Neural cell (in vitro differentiated cells): Measurements from ENCODE around the gene ZBTB7C. TPM values are rescaled to one million over a fixed set of nuclear protein-coding genes. Genes with fewer than 3 reads are reported as not detected.

Experiments
- H2AFZ ChIP-seq: fragments of 200-600, 300-800 bp; sonication (generic), shearing (Covaris generic); 2 replicates; pipeline ENCODE4 v1.6.0; 2014; ENCODE audit warnings: low read depth, mild to moderate bottlenecking, antibody characterized with exemption, low read length, moderate library complexity
- H3F3A ChIP-seq: fragments of 200-600 bp; shearing (Covaris generic); 2 replicates; pipeline ENCODE4 v1.6.1; 2016; ENCODE audit warnings: mild to moderate bottlenecking, moderate library complexity, mixed read lengths, antibody characterized with exemption, low read length; ENCODE audit not compliant: insufficient read depth, poor library complexity, severe bottlenecking
- H3K27ac ChIP-seq: fragments of 200-600, 300-800 bp; sonication (generic), shearing (Covaris generic); 2 replicates; pipeline ENCODE4 v1.5.1; 2014; ENCODE audit warnings: mild to moderate bottlenecking, low read length, moderate library complexity
- H3K27me3 ChIP-seq: fragments of 300-800, 200-600 bp; sonication (generic), shearing (Covaris generic); 2 replicates; pipeline ENCODE4 v1.6.0; 2014; ENCODE audit warnings: mild to moderate bottlenecking, low read depth, low read length, moderate library complexity; ENCODE audit not compliant: insufficient read depth
- H3K36me3 ChIP-seq: fragments of 300-800, 200-600 bp; sonication (generic), shearing (Covaris generic); 2 replicates; pipeline ENCODE4 v1.5.1; 2014; ENCODE audit warnings: mild to moderate bottlenecking, antibody characterized with exemption, low read length, moderate library complexity; ENCODE audit not compliant: insufficient read depth
- H3K4me2 ChIP-seq: fragments of 300-800, 200-600 bp; sonication (generic), shearing (Covaris generic); 2 replicates; pipeline ENCODE4 v1.6.0; 2014; ENCODE audit warnings: mild to moderate bottlenecking, low read length
- H3K4me3 ChIP-seq: fragments of 300-800, 200-600 bp; sonication (generic), shearing (Covaris generic); 2 replicates; pipeline ENCODE4 v1.5.1; 2014; ENCODE audit warnings: mild to moderate bottlenecking, low read length, moderate library complexity
- H3K79me2 ChIP-seq: fragments of 200-600 bp; shearing (Covaris generic); replicated peaks from 2 replicates; pipeline ENCODE4 v1.6.0; 2014; ENCODE audit warnings: mild to moderate bottlenecking, low read length, moderate library complexity; ENCODE audit not compliant: insufficient read depth
- H3K9ac ChIP-seq: fragments of 300-800, 200-600 bp; sonication (generic), shearing (Covaris generic); 2 replicates; pipeline ENCODE4 v1.6.1; 2016; ENCODE audit warnings: mild to moderate bottlenecking, low read length, mixed read lengths
- H3K9me2 ChIP-seq: fragments of 200-600 bp; shearing (Covaris generic); 2 replicates; pipeline ENCODE4 v1.6.1; 2016; ENCODE audit warnings: mild to moderate bottlenecking, low read length, mixed read lengths; ENCODE audit not compliant: insufficient read depth
- H3K9me3 ChIP-seq: fragments of 200-600, 300-800 bp; sonication (generic), shearing (Covaris generic); 2 replicates; pipeline ENCODE4 v1.6.1; 2016; ENCODE audit warnings: mild to moderate bottlenecking, mixed run types, low read length, moderate library complexity, mixed read lengths
- H4K20me1 ChIP-seq: fragments of 200-600 bp; shearing (Covaris generic); 2 replicates; pipeline ENCODE4 v1.6.1; 2016; ENCODE audit warnings: mild to moderate bottlenecking, mixed run types; ENCODE audit not compliant: insufficient read depth
- EP300 ChIP-seq: fragments of 450-650 bp; conservative IDR thresholded peaks from 2 replicates; pipeline ENCODE4 v1.6.1; 2014; ENCODE audit warnings: antibody characterized with exemption, mild to moderate bottlenecking, moderate library complexity; ENCODE audit not compliant: poor library complexity, severe bottlenecking
- EZH2 ChIP-seq: fragments of 200-600, 300-800 bp; shearing (Covaris generic), sonication (generic); IDR thresholded peaks from 2 replicates; pipeline ENCODE4 v1.6.1; 2014; ENCODE audit warnings: antibody characterized with exemption, low read length, borderline replicate concordance, mild to moderate bottlenecking; ENCODE audit not compliant: insufficient read depth, poor library complexity, severe bottlenecking
- MXI1 ChIP-seq: fragments of 450-650 bp; conservative IDR thresholded peaks from 2 replicates; pipeline ENCODE4 v1.6.1; 2014; ENCODE audit warnings: antibody characterized with exemption, mild to moderate bottlenecking; ENCODE audit not compliant: poor library complexity, severe bottlenecking
- POLR2AphosphoS5 ChIP-seq: IDR thresholded peaks from 2 replicates; pipeline ENCODE4 v1.6.1; 2012
- RAD21 ChIP-seq: fragments of 450-650 bp; conservative IDR thresholded peaks from 2 replicates; pipeline ENCODE4 v1.6.1; 2014; ENCODE audit warnings: antibody characterized with exemption, mild to moderate bottlenecking, moderate library complexity
- SMC3 ChIP-seq: fragments of 450-650 bp; conservative IDR thresholded peaks from 2 replicates; pipeline ENCODE4 v1.6.1; 2014; ENCODE audit warnings: antibody characterized with exemption, mild to moderate bottlenecking, moderate library complexity; ENCODE audit not compliant: poor library complexity
- TAF1 ChIP-seq: IDR thresholded peaks from 2 replicates; pipeline ENCODE4 v1.6.1; 2012; ENCODE audit warnings: low read depth
- polyA plus RNA-seq: library from polyadenylated mRNA; depleted of rRNA; stranded (reverse); fragments of >200 nt; gene quantifications from 2 replicates; pipeline ENCODE4 v1.2.3, GENCODE V29; 2014
- TF ChIP-seq, protein P1 (sequence below): IDR thresholded peaks from 2 replicates; pipeline ENCODE4 v1.6.1; 2012; ENCODE audit warnings: borderline replicate concordance
- TF ChIP-seq, protein P2 (sequence below): fragments of 450-650 bp; IDR thresholded peaks from 2 replicates; pipeline ENCODE4 v1.5.1; 2014; ENCODE audit warnings: antibody characterized with exemption, mild to moderate bottlenecking, moderate library complexity; ENCODE audit not compliant: poor library complexity, severe bottlenecking

Gene ZBTB7C
- polyA plus RNA-seq, 1 donor from 2014 or later: 2.4 TPM

GRCh38 chr18:48319801-48320638, 89.2 kb downstream of the ZBTB7C start:
- Histone ChIP-seq H3K79me2 (no peaks in the 10 kb centered on the region), H3K27ac (no peak overlapping the region), H2AFZ (no peak overlapping the region), H3K36me3 (no peaks in the 10 kb centered on the region), H3F3A (no peaks in the 10 kb centered on the region), H3K9ac (no peak overlapping the region), H3K4me3 (no peak overlapping the region), H3K9me2 (no peaks in the 10 kb centered on the region), H4K20me1 (no peaks in the 10 kb centered on the region), H3K27me3 (no peaks in the 10 kb centered on the region), H3K4me2 (no peak overlapping the region), H3K9me3 (no peaks in the 10 kb centered on the region)
- no peak for TF ChIP-seq EP300
- TF ChIP-seq, protein P1, sequence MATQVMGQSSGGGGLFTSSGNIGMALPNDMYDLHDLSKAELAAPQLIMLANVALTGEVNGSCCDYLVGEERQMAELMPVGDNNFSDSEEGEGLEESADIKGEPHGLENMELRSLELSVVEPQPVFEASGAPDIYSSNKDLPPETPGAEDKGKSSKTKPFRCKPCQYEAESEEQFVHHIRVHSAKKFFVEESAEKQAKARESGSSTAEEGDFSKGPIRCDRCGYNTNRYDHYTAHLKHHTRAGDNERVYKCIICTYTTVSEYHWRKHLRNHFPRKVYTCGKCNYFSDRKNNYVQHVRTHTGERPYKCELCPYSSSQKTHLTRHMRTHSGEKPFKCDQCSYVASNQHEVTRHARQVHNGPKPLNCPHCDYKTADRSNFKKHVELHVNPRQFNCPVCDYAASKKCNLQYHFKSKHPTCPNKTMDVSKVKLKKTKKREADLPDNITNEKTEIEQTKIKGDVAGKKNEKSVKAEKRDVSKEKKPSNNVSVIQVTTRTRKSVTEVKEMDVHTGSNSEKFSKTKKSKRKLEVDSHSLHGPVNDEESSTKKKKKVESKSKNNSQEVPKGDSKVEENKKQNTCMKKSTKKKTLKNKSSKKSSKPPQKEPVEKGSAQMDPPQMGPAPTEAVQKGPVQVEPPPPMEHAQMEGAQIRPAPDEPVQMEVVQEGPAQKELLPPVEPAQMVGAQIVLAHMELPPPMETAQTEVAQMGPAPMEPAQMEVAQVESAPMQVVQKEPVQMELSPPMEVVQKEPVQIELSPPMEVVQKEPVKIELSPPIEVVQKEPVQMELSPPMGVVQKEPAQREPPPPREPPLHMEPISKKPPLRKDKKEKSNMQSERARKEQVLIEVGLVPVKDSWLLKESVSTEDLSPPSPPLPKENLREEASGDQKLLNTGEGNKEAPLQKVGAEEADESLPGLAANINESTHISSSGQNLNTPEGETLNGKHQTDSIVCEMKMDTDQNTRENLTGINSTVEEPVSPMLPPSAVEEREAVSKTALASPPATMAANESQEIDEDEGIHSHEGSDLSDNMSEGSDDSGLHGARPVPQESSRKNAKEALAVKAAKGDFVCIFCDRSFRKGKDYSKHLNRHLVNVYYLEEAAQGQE: peak; percentile 49

GRCh38 chr18:48318436-48318835, 90.7 kb downstream of the ZBTB7C start:
- no peaks in the 10 kb centered on the region for H3K79me2 ChIP-seq
- no peaks in the 10 kb centered on the region for H3K27me3 ChIP-seq
- no peaks in the 10 kb centered on the region for H3K36me3 ChIP-seq
- H2AFZ ChIP-seq: no peak overlapping the region
- no peaks in the 10 kb centered on the region for H4K20me1 ChIP-seq
- TF ChIP-seq POLR2AphosphoS5 (no peak), EZH2 (no peak), SMC3 (no peak), EP300 (no peak), RAD21 (no peak), TAF1 (no peak), MXI1 (no peak)
- TF ChIP-seq, protein P2, sequence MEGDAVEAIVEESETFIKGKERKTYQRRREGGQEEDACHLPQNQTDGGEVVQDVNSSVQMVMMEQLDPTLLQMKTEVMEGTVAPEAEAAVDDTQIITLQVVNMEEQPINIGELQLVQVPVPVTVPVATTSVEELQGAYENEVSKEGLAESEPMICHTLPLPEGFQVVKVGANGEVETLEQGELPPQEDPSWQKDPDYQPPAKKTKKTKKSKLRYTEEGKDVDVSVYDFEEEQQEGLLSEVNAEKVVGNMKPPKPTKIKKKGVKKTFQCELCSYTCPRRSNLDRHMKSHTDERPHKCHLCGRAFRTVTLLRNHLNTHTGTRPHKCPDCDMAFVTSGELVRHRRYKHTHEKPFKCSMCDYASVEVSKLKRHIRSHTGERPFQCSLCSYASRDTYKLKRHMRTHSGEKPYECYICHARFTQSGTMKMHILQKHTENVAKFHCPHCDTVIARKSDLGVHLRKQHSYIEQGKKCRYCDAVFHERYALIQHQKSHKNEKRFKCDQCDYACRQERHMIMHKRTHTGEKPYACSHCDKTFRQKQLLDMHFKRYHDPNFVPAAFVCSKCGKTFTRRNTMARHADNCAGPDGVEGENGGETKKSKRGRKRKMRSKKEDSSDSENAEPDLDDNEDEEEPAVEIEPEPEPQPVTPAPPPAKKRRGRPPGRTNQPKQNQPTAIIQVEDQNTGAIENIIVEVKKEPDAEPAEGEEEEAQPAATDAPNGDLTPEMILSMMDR: no peak
- TF ChIP-seq, protein P1: no peak
- H3K4me2 ChIP-seq: no peak overlapping the region
- no peaks in the 10 kb centered on the region for H3F3A ChIP-seq
- H3K27ac ChIP-seq: no peak overlapping the region
- H3K4me3 ChIP-seq: no peak overlapping the region
- H3K9ac ChIP-seq: no peak overlapping the region
- no peaks in the 10 kb centered on the region for H3K9me2 ChIP-seq
- H3K9me3 ChIP-seq: no peaks in the 10 kb centered on the region
